AG04450 (cell line): Measurements from ENCODE around the gene CCNH. TPM values are rescaled to one million over a fixed set of nuclear protein-coding genes. Genes with fewer than 3 reads are reported as not detected.

ENCODE experiments used
- CTCF ChIA-PET: fragments of 300-600, 350-600 bp; formaldehyde crosslinking; extraction: SDS; loops from one replicate; lab custom pipeline; 2022; ENCODE audit warnings: antibody characterized with exemption, inconsistent platforms; lab: Charles Lee
- POLR2A ChIA-PET: fragments of 350-600 bp; formaldehyde crosslinking; extraction: SDS; loops from one replicate; lab custom pipeline; 2021; ENCODE audit warnings: antibody characterized with exemption, inconsistent platforms; lab: Yijun Ruan, JAX
- DNase-seq: peaks from one replicate; pipeline ENCODE4 v3.0.0-alpha.2; 2011; ENCODE audit warnings: low read depth, low spot score
- H3K27ac ChIP-seq: one replicate; pipeline ENCODE4 v1.5.1; 2012; ENCODE audit warnings: low read depth, low read length, control low read depth
- H3K27me3 ChIP-seq: one replicate; pipeline ENCODE4 v1.6.0; 2012; ENCODE audit warnings: low read length; ENCODE audit not compliant: control insufficient read depth, insufficient read depth
- H3K4me3 ChIP-seq: 2 replicates; pipeline ENCODE4 v1.5.1; 2011; ENCODE audit warnings: mild to moderate bottlenecking, low read depth, low read length, control low read depth
- H3K9me3 ChIP-seq: 2 replicates; pipeline ENCODE4 v1.5.1; 2012; ENCODE audit warnings: low read length; ENCODE audit not compliant: control insufficient read depth, insufficient read depth
- polyA plus RNA-seq: library from polyadenylated mRNA; depleted of rRNA; stranded (reverse); fragments of >200 nt; gene quantifications from 2 replicates; pipeline ENCODE4 v1.2.3, GENCODE V29; 2011
- TF ChIP-seq, protein P1 (sequence below): IDR thresholded peaks from 2 replicates; pipeline ENCODE4 v1.5.1; 2011; ENCODE audit warnings: low read depth, low read length, control low read depth, inconsistent platforms

The CCNH gene
- polyA plus RNA-seq, 1 experiment = 53.8 TPM

DNA sequence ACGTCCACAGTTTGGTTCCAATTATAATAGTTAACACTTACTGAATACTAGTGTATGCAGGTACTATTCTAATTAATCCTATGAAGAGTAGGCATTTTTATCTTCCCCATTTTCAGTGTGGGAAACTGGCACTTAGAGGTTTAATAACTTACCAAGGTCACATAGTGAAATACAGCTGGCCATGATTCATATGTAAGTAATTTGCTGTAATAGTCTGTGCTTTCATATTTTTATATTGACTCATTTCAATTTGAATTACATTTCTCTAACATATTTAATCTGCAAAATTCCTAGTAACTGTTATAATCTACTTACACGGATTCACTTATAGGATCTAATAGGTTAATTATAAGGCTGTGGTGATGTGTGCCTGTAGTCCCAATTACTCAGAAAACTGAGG, 19.4 kb downstream of the CCNH start:
- ChIA-PET CTCF (no interaction called here), POLR2A (no interaction called here)
- peak overlapping the region; percentile 84 for H3K27ac ChIP-seq
- TF ChIP-seq, protein P1, sequence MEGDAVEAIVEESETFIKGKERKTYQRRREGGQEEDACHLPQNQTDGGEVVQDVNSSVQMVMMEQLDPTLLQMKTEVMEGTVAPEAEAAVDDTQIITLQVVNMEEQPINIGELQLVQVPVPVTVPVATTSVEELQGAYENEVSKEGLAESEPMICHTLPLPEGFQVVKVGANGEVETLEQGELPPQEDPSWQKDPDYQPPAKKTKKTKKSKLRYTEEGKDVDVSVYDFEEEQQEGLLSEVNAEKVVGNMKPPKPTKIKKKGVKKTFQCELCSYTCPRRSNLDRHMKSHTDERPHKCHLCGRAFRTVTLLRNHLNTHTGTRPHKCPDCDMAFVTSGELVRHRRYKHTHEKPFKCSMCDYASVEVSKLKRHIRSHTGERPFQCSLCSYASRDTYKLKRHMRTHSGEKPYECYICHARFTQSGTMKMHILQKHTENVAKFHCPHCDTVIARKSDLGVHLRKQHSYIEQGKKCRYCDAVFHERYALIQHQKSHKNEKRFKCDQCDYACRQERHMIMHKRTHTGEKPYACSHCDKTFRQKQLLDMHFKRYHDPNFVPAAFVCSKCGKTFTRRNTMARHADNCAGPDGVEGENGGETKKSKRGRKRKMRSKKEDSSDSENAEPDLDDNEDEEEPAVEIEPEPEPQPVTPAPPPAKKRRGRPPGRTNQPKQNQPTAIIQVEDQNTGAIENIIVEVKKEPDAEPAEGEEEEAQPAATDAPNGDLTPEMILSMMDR = no peak
- H3K4me3 ChIP-seq = no peak overlapping the region
- peak; percentile 58 for DNase-seq
- H3K9me3 ChIP-seq = no peaks in the 10 kb centered on the region
- no peaks in the 10 kb centered on the region for H3K27me3 ChIP-seq

DNA sequence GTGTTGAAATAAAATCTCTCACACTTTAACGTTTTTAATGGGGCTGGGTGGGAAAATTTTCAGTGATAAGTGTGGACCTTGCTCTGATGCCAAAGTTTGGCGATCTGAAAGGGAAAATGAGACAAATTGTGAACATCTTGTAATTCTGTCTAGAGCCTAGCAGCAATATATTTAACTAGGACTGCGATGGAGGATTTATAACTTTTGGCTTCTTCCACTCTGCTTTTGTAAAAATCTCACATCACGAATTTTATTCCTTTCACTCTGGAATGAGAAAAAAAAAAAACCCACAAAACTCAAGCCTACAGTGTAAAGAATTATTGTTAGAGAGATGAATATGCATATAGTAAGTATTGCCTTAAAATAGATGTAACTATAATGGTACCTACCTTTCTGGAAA, 19.9 kb downstream of the CCNH start:
- H3K9me3 ChIP-seq = no peaks in the 10 kb centered on the region
- no peak for DNase-seq
- POLR2A ChIA-PET = no interaction called here
- TF ChIP-seq, protein P1 = no peak
- H3K27me3 ChIP-seq = no peaks in the 10 kb centered on the region
- CTCF ChIA-PET = no interaction called here
- H3K27ac ChIP-seq = peak overlapping the region; percentile 63
- H3K4me3 ChIP-seq = no peak overlapping the region

DNA sequence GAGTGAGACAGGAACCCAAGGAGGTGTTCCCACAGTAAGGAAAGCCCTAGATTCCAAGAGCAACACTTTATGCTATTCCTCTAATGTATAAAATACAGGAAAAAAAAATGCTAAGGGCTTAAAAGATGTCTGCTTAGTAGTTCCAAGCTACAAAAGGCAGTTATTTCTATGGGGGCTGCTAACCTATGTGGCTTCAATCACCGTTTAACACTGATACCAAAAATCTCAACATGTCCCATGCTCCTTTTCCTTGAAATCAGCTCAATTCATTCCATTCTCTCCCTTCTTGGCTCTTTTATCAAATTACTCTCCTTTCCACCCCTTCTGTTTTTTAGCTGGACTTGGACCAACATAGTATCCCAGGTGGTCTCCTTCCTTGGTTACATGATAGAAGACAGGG, 20.6 kb downstream of the CCNH start:
- POLR2A ChIA-PET = interaction anchor here (0.5 kb wide), 1 partner anchor 106 kb away, joined by 6 read pairs; no protein-coding TSS in a partner anchor
- TF ChIP-seq, protein P1 = no peak
- Histone ChIP-seq H3K9me3 (no peaks in the 10 kb centered on the region), H3K27me3 (no peaks in the 10 kb centered on the region), H3K4me3 (no peak overlapping the region), H3K27ac (no peak overlapping the region)
- CTCF ChIA-PET = interaction anchor here (0.7 to 2.2 kb wide), 2 partner anchors 8 to 322 kb away, joined by 3 to 18 read pairs; no protein-coding TSS in a partner anchor
- DNase-seq = no peak

DNA sequence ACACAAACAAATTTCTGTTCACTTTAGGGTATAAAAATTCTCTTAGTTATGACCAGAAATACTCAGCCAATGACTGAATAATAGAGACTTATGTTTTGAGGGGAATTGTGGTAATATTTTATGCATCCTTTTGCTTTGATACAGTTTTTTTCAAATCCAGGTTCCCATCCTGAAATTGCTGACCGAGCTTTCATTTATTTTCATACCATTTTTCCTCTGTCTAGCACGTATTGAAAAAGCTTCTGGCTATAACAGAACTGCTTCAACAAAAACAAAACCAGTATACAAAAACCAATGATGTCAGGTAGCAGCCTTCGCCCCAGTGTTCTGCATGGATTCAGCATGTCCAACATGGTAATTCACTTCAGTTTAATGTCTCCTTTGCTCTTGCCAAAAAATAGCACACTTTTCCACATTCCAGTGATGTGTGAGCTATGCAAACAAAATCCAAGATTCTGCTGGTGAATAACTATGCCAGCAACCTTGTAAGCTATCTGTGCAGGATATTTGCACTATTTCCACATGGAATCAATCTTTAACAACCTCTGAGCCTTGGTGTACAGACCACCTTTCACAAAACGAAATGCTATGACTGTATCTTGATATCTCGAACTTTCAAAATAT, 22.0 kb downstream of the CCNH start:
- no peak overlapping the region for H3K27ac ChIP-seq
- POLR2A ChIA-PET = no interaction called here
- no peaks in the 10 kb centered on the region for H3K27me3 ChIP-seq
- H3K9me3 ChIP-seq = no peaks in the 10 kb centered on the region
- TF ChIP-seq, protein P1 = no peak
- CTCF ChIA-PET = interaction anchor here (2.2 kb wide), 1 partner anchor 9 kb away, joined by 18 read pairs; no protein-coding TSS in a partner anchor
- DNase-seq = no peak
- H3K4me3 ChIP-seq = no peak overlapping the region

DNA sequence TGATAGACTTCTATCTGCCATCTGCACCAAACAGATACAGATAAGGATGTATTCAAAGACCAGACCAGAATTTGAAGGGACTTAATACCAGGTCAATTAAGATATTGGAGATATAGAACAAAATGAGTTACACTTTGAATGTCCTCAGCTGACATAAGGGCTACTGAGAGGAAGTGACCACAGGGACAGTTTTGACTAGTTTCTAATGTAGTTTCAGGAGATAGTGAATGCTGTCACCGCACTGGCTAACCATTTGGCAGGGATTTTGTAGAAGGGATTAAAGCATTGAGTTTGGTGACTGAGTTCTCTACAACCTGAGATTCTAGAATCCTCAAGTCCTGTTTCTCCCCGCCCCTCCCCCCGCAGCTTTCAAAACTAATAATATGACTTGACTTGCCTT, 22.7 kb downstream of the CCNH start:
- no peak for DNase-seq
- TF ChIP-seq, protein P1 = no peak
- no peaks in the 10 kb centered on the region for H3K27me3 ChIP-seq
- no peak overlapping the region for H3K4me3 ChIP-seq
- POLR2A ChIA-PET = no interaction called here
- H3K9me3 ChIP-seq = no peaks in the 10 kb centered on the region
- no peak overlapping the region for H3K27ac ChIP-seq
- CTCF ChIA-PET = interaction anchor here (2.2 kb wide), 1 partner anchor 10 kb away, joined by 18 read pairs; no protein-coding TSS in a partner anchor
